ENCODE data around the gene IFRD2. TPM values are rescaled to one million over a fixed set of nuclear protein-coding genes. Genes with fewer than 3 reads are reported as not detected.

The IFRD2 gene
- total and polyA plus RNA-seq, 2 of the 8 experiments (the other 6 are each of a cell fraction or from before 2014, with no cell fraction given) = 76.7 to 88.8 TPM

GRCh38 chr3:50263478-50264382 lies 28.5 kb downstream of the IFRD2 start (continued):
- TF ChIP-seq HDAC2 (IDR thresholded peaks at IDR 0.05; ENCODE audit: borderline replicate concordance in 1 of 2, low read depth in 2 of 2, low read length in 2 of 2) (no peak), TCF12 (IDR thresholded peaks at IDR 0.05; ENCODE audit: low read depth, low read length) (no peak), ATF3 (IDR thresholded peaks at IDR 0.05; ENCODE audit: insufficient read depth, low read depth, low read length) (no peak), EZH2 (IDR thresholded peaks at IDR 0.05; ENCODE audit: low read depth, low read length, severe bottlenecking) (no peak), E2F6 (IDR thresholded peaks at IDR 0.05) (no peak), CREB1 (IDR thresholded peaks at IDR 0.05) (no peak), EP300 (IDR thresholded peaks at IDR 0.05; ENCODE audit: borderline replicate concordance in 1 of 2, low read depth in 2 of 2, low read length in 2 of 2) (no peak), ATF2 (IDR thresholded peaks at IDR 0.05; ENCODE audit: low read length) (no peak), JUND (IDR thresholded peaks at IDR 0.05; ENCODE audit: low read length) (no peak), POLR2A (IDR thresholded peaks at IDR 0.05; ENCODE audit: control extremely low read depth in 1 of 2, low read depth in 2 of 2, low read length in 2 of 2) (no peak; a peak in 1 of 3 replicates), CTBP2 (IDR thresholded peaks at IDR 0.05; ENCODE audit: borderline replicate concordance, insufficient read depth, insufficient read length, low read length) (no peak), TAF1 (IDR thresholded peaks at IDR 0.05; ENCODE audit: low read depth, low read length) (no peak), RAD21 (IDR thresholded peaks at IDR 0.05 in 1 of 2, conservative IDR thresholded peaks at IDR 0.05 in 1 of 2; ENCODE audit: low read depth in 2 of 2, low read length in 2 of 2) (no peak)

All from H1 (cell line).